Measurements from ENCODE around the gene FDX1.
A peak's percentile ranks its signal among the peaks of the same experiment; 100 is the strongest.
"Not testable (repeated sequence)": the region's sequence is repeated elsewhere in the genome, so short reads cannot be mapped to it uniquely, and the experiment has no call there.

The FDX1 gene

GRCh38 chr11:110429731-110430266 is at the start of gene FDX1:
Gene FDX1 (plus strand): TSS chr11:110429948. CDS start chr11:110430121, 173 bp downstream.
- peak; percentile 96 for DNase-seq

GRCh38 chr11:110380836-110381622 is 48.7 kb upstream of the FDX1 start:
- no peak for DNase-seq

GRCh38 chr11:110388231-110388630 is 41.5 kb upstream of the FDX1 start:
- not testable (repeated sequence) for DNase-seq

- no peak for DNase-seq
Measured at GRCh38 chr11:110389965-110390364, 39.8 kb upstream of the FDX1 start.

GRCh38 chr11:110392056-110392455 is 37.7 kb upstream of the FDX1 start:
- no peak for DNase-seq

GRCh38 chr11:110397668-110398286 is 32.0 kb upstream of the FDX1 start:
- DNase-seq = not testable (repeated sequence)

- not testable (repeated sequence) for DNase-seq
Measured at GRCh38 chr11:110403585-110403984, 26.2 kb upstream of the FDX1 start.

- DNase-seq = not testable (repeated sequence)
Measured at GRCh38 chr11:110405636-110406035, 24.1 kb upstream of the FDX1 start.

GRCh38 chr11:110407315-110407714 is 22.4 kb upstream of the FDX1 start:
- DNase-seq = no peak

GRCh38 chr11:110409174-110409573 is 20.6 kb upstream of the FDX1 start:
- DNase-seq = no peak

- DNase-seq = no peak
Measured at GRCh38 chr11:110410651-110411050, 19.1 kb upstream of the FDX1 start.

- DNase-seq = no peak
Measured at GRCh38 chr11:110415081-110415480, 14.7 kb upstream of the FDX1 start.

GRCh38 chr11:110421658-110422057 is 8.1 kb upstream of the FDX1 start:
- not testable (repeated sequence) for DNase-seq

GRCh38 chr11:110422306-110422905 is 7.3 kb upstream of the FDX1 start:
- DNase-seq = no peak

- DNase-seq = no peak
Measured at GRCh38 chr11:110424775-110425444, 4.8 kb upstream of the FDX1 start.

- no peak for DNase-seq
Measured at GRCh38 chr11:110425751-110426545, 3.8 kb upstream of the FDX1 start.

- DNase-seq = no peak
Measured at GRCh38 chr11:110428040-110428439, 1.7 kb upstream of the FDX1 start.

- no peak for DNase-seq
Measured at GRCh38 chr11:110428956-110429730, 605 bp upstream of the FDX1 start.

GRCh38 chr11:110430267-110431050 is 711 bp downstream of the FDX1 start:
- DNase-seq = peak; percentile 78

GRCh38 chr11:110431051-110431672 is 1.4 kb downstream of the FDX1 start:
- DNase-seq = peak; percentile 47

All from retina (tissue), 1 donor.